WTC11 (cell line): ENCODE results near the gene TBC1D22A. TPM values are rescaled to one million over a fixed set of nuclear protein-coding genes. Genes with fewer than 3 reads are reported as not detected.

Source experiments
- ATAC-seq: fragments of 200-7000 bp; cut with Tn5 transposase; 2 replicates; pipeline ENCODE4 v1.10.0; 2021; ENCODE audit warnings: mild to moderate bottlenecking, moderate library complexity
- CTCF ChIA-PET: fragments of 300-600 bp; sonication (Branson Sonifier 250); formaldehyde crosslinking; loops from one replicate; lab custom pipeline; 2021; ENCODE audit warnings: antibody characterized with exemption; lab: Charles Lee
- POLR2A ChIA-PET: fragments of 350-600 bp; sonication (Branson Sonifier 250); formaldehyde crosslinking; loops from one replicate; lab custom pipeline; 2021; ENCODE audit warnings: antibody characterized with exemption; lab: Charles Lee
- DNase-seq: peaks from one replicate; pipeline ENCODE4 v3.0.0; 2021; ENCODE audit warnings: low spot score
- H3K27ac Mint-ChIP-seq: 2 replicates; pipeline ENCODE4 v1.8.0; 2021; ENCODE audit warnings: mixed read lengths
- H3K27me3 Mint-ChIP-seq: 2 replicates; pipeline ENCODE4 v1.8.0; 2021; ENCODE audit warnings: low read depth, mild to moderate bottlenecking, moderate library complexity, mixed read lengths
- H3K36me3 Mint-ChIP-seq: 2 replicates; pipeline ENCODE4 v1.8.0; 2021; ENCODE audit warnings: mixed read lengths
- H3K4me1 Mint-ChIP-seq: 2 replicates; pipeline ENCODE4 v1.8.0; 2022; ENCODE audit warnings: mixed read lengths
- H3K4me3 Mint-ChIP-seq: 2 replicates; pipeline ENCODE4 v1.8.0; 2021; ENCODE audit warnings: mild to moderate bottlenecking, moderate library complexity, mixed read lengths
- H3K9me3 Mint-ChIP-seq: 2 replicates; pipeline ENCODE4 v1.8.0; 2021; ENCODE audit warnings: mixed read lengths
- AFF4 ChIP-seq: sonication (generic); formaldehyde crosslinking; IDR thresholded peaks from 2 replicates; pipeline ENCODE4 v1.8.1; 2023; ENCODE audit warnings: mild to moderate bottlenecking, missing genetic modification reagents, borderline replicate concordance
- ATF3 ChIP-seq: sonication (generic); formaldehyde crosslinking; conservative IDR thresholded peaks from 2 replicates; pipeline ENCODE4 v1.8.1; 2022; ENCODE audit warnings: mild to moderate bottlenecking, missing genetic modification reagents
- CBFB ChIP-seq: sonication (generic); formaldehyde crosslinking; IDR thresholded peaks from 2 replicates; pipeline ENCODE4 v1.8.1; 2022; ENCODE audit warnings: mild to moderate bottlenecking, low read depth, missing genetic modification reagents
- E2F1 ChIP-seq: sonication (generic); formaldehyde crosslinking; IDR thresholded peaks from 2 replicates; pipeline ENCODE4 v1.8.0; 2022; ENCODE audit warnings: mild to moderate bottlenecking, missing genetic modification reagents
- ESRRA ChIP-seq: sonication (generic); formaldehyde crosslinking; IDR thresholded peaks from 2 replicates; pipeline ENCODE4 v1.8.1; 2022; ENCODE audit warnings: mild to moderate bottlenecking, missing genetic modification reagents, borderline replicate concordance
- FOXP1 ChIP-seq: sonication (generic); formaldehyde crosslinking; IDR thresholded peaks from 2 replicates; pipeline ENCODE4 v1.8.0; 2022; ENCODE audit warnings: missing genetic modification reagents, mild to moderate bottlenecking, moderate library complexity, borderline replicate concordance
- MLX ChIP-seq: sonication (generic); formaldehyde crosslinking; IDR thresholded peaks from 2 replicates; pipeline ENCODE4 v1.8.1; 2023; ENCODE audit warnings: mild to moderate bottlenecking, missing genetic modification reagents, moderate library complexity
- MYBL2 ChIP-seq: sonication (generic); formaldehyde crosslinking; IDR thresholded peaks from 2 replicates; pipeline ENCODE4 v1.8.1; 2023; ENCODE audit warnings: mild to moderate bottlenecking, moderate library complexity, missing genetic modification reagents
- NFE2L1 ChIP-seq: sonication (generic); formaldehyde crosslinking; IDR thresholded peaks from 2 replicates; pipeline ENCODE4 v1.8.1; 2023; ENCODE audit warnings: missing genetic modification reagents
- PRDM15 ChIP-seq: sonication (generic); formaldehyde crosslinking; IDR thresholded peaks from 2 replicates; pipeline ENCODE4 v1.8.0; 2022; ENCODE audit warnings: missing genetic modification reagents
- PREB ChIP-seq: sonication (generic); formaldehyde crosslinking; IDR thresholded peaks from 2 replicates; pipeline ENCODE4 v1.8.1; 2022; ENCODE audit warnings: mild to moderate bottlenecking, missing genetic modification reagents, moderate library complexity, borderline replicate concordance
- SMAD3 ChIP-seq: sonication (generic); formaldehyde crosslinking; IDR thresholded peaks from 2 replicates; pipeline ENCODE4 v1.8.0; 2022; ENCODE audit warnings: missing genetic modification reagents, mild to moderate bottlenecking, borderline replicate concordance
- TP53 ChIP-seq: sonication (generic); formaldehyde crosslinking; IDR thresholded peaks from 2 replicates; pipeline ENCODE4 v1.8.1; 2023; ENCODE audit warnings: mild to moderate bottlenecking, missing genetic modification reagents
- ZBTB21 ChIP-seq: sonication (generic); formaldehyde crosslinking; IDR thresholded peaks from 2 replicates; pipeline ENCODE4 v1.8.1; 2023; ENCODE audit warnings: mild to moderate bottlenecking, missing genetic modification reagents, borderline replicate concordance
- ZNF232 ChIP-seq: sonication (generic); formaldehyde crosslinking; IDR thresholded peaks from 2 replicates; pipeline ENCODE4 v1.8.0; 2022; ENCODE audit warnings: mild to moderate bottlenecking, missing genetic modification reagents
- ZNF281 ChIP-seq: sonication (generic); formaldehyde crosslinking; IDR thresholded peaks from 2 replicates; pipeline ENCODE4 v1.8.0; 2023; ENCODE audit warnings: mild to moderate bottlenecking, missing genetic modification reagents
- ZNF317 ChIP-seq: sonication (generic); formaldehyde crosslinking; IDR thresholded peaks from 2 replicates; pipeline ENCODE4 v1.8.1; 2023; ENCODE audit warnings: low read depth, mild to moderate bottlenecking, moderate library complexity, missing genetic modification reagents, borderline replicate concordance
- ZNF416 ChIP-seq: fragments of 250-450 bp; sonication (Bioruptor Pico); IDR thresholded peaks from 2 replicates; pipeline ENCODE4 v1.9.0; 2021; ENCODE audit warnings: mild to moderate bottlenecking, inconsistent platforms
- total RNA-seq: library from RNA; stranded (reverse); gene quantifications from 3 replicates; pipeline ENCODE4 v1.2.3, GENCODE V29; 2021

The TBC1D22A gene
- total RNA-seq, 1 experiment from 2014 or later = 18.1 TPM

GRCh38 chr22:46972901-46973831 lies 210.7 kb downstream of the TBC1D22A start:
- CTCF ChIA-PET = interaction anchor here (1.0 kb wide), 1 partner anchor 174 kb away, joined by 3 read pairs; no protein-coding TSS in a partner anchor
- Mint-ChIP-seq H3K4me1 (peaks cover 14% of the 10 kb centered on the region), H3K27ac (no peak overlapping the region), H3K9me3 (no peaks in the 10 kb centered on the region), H3K27me3 (no peaks in the 10 kb centered on the region), H3K4me3 (no peak overlapping the region), H3K36me3 (no peaks in the 10 kb centered on the region)
- POLR2A ChIA-PET = no interaction called here
- DNase-seq = no peak
- no peak for ATAC-seq
- no peak for TF ChIP-seq ZBTB21 (CRISPR knock-in tag)
- no peak for TF ChIP-seq NFE2L1 (CRISPR knock-in tag)
- no peak for TF ChIP-seq MYBL2 (CRISPR knock-in tag)

GRCh38 chr22:46974077-46974476 lies 211.6 kb downstream of the TBC1D22A start:
- Mint-ChIP-seq H3K27ac (no peak overlapping the region), H3K4me3 (no peak overlapping the region), H3K4me1 (peaks cover 10% of the 10 kb centered on the region), H3K36me3 (no peaks in the 10 kb centered on the region), H3K27me3 (no peaks in the 10 kb centered on the region), H3K9me3 (no peaks in the 10 kb centered on the region)
- CTCF ChIA-PET = interaction anchor here (1.0 kb wide), 1 partner anchor 175 kb away, joined by 3 read pairs; no protein-coding TSS in a partner anchor
- DNase-seq (no peak), ATAC-seq (no peak)
- POLR2A ChIA-PET = interaction anchor here (0.6 kb wide), 1 partner anchor 27 kb away, joined by 6 read pairs; no protein-coding TSS in a partner anchor
- no peak for TF ChIP-seq MLX (CRISPR knock-in tag)
- TF ChIP-seq ZNF317 (CRISPR knock-in tag) = no peak
- no peak for TF ChIP-seq CBFB (CRISPR knock-in tag)
- no peak for TF ChIP-seq ATF3 (CRISPR knock-in tag)
- no peak for TF ChIP-seq ZNF232
- no peak for TF ChIP-seq AFF4
- no peak for TF ChIP-seq FOXP1 (CRISPR knock-in tag)
- no peak for TF ChIP-seq ZNF416 (CRISPR knock-in tag)
- no peak for TF ChIP-seq ESRRA (CRISPR knock-in tag)
- no peak for TF ChIP-seq TP53 (CRISPR knock-in tag)
- TF ChIP-seq E2F1 (CRISPR knock-in tag) = no peak
- TF ChIP-seq SMAD3 (CRISPR knock-in tag) = no peak
- no peak for TF ChIP-seq PREB (CRISPR knock-in tag)
- TF ChIP-seq ZNF281 (CRISPR knock-in tag) = no peak
- TF ChIP-seq PRDM15 (CRISPR knock-in tag) = no peak
